Hematopoietic multipotent progenitor cell treated with erythropoietin and hydrocortisone succinate and interleukin-3 and kit ligand, for 6 days (in vitro differentiated cells): ENCODE results near the gene GSTM1.
A peak's percentile ranks its signal among the peaks of the same experiment; 100 is the strongest.

Experiments used
- DNase-seq: peaks from one replicate; pipeline ENCODE4 v3.0.0-alpha.2; 2015

Gene GSTM1

GRCh38 chr1:109732390-109732881 is 44.8 kb downstream of the GSTM1 start:
- no peak for DNase-seq

- DNase-seq, result no peak
Observed at GRCh38 chr1:109733236-109733870, 45.7 kb downstream of the GSTM1 start.

GRCh38 chr1:109739738-109740614 is 52.4 kb downstream of the GSTM1 start:
- peak; percentile 84 for DNase-seq

DNA sequence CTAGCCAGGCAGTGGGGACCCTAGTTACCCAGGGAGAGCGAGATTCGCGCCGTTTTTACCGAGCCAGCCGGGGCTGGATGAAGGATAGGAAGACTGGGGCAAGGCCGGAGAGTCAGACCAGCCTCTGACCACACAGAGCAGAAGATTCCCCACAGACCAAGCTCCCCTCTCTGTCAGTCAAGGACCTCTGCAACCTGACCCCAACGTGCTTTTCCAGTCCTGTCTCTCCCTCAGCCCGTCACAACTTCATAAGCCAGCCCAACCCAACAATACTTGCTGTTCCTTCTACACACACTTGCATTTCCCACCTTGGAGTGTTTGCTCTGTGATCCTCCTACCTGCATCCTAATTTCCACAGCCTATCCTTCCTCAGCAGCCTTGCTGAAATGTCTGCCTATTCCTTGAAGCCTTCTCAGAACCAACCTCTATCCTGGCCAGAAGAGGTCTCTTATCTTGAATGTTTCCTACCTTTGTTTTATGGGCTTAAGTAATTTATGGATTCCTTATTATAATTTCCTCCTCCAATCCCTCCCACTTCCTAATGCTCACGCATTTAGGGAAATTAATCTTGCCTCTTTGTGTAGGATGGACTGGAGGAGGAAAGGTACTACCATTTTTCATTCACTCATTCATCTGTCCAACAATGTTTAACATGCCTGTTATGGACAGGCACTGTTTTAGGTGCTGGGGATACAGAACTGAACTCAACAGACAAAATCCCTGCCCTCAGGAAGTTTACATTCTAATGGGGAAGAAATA is 53.2 kb downstream of the GSTM1 start, which contains the start of gene GSTM3:
GSTM3 (minus strand) TSS at position 424 of the 759 bp plus-strand sequence. CDS start 751 bp downstream, outside the sequence.
- no peak for DNase-seq
